CD4-positive, alpha-beta T cell treated with Interleukin-15 for 4 hours (primary cell): ENCODE measurements around the gene HOXB3.
"Not testable (repeated sequence)": the region's sequence is repeated elsewhere in the genome, so short reads cannot be mapped to it uniquely, and the experiment has no call there.

Experiments used
- DNase-seq: peaks from one replicate; pipeline ENCODE4 v3.0.0-alpha.2; 2020; ENCODE audit warnings: low spot score

The HOXB3 gene

DNA sequence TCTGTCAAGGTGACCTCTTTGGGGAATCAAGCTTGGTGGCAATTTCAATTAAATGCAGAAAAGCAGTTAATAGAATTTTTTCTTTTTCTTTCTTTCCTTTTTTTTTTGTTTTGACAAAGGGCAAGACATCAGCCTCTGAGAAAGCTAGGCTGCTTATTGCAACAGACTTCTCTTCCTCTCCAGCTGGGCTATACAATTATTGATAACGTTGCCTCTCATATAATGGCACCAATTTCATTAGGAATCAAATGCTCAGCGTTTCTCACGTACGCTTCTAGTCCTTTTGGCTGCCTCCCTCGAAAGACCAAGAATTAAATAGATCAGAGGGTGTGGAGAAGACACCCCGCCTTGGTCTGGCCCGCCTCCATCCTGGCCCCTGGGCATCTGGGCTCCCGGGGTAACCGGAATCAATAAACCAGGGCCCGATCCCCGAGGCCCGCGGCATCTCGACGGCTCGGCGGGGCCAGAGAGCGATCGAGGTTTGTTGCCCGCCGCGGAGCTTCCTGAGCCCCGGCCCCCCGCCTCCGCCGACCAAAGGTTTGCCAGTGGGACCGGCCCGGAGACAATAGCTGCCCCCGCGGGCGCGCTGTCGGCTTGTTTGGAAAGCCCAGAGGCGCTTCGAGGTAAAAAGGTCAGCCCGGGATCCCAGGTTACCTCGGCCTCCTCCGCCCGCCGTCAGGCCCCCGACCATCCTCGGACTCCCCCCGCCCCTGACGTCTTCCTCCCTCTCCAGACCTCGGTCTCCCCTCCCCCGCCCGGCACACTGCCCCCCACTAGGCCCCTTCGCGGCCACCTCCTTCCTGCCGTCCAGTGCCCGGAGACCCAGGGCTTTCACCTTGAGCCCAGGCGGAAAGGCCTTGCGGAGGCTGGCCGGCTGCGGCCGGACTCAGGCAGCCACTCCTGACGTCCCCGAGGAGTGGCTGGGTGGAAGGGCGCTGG lies 63.2 kb downstream of the HOXB3 start:
- DNase-seq: no peak

DNA sequence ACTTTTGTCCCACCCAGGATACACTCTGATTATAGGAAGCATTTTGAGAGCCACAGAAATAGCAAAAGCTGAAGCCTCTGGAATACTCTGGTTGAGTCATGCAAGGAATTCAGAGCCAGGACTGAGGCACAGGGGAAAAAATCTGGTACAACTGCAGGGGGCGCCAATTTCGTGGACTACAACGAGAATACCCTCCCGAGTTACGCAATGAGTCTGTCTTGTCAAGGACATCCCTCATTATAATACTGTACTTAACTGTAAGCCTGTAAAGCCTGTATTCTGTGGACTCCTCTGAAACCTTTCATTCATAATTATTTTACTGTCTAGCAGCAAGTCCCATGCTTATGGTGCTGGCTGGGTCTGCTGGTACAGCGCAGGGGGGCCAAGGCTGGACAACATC lies 67.0 kb downstream of the HOXB3 start:
- DNase-seq: no peak

DNA sequence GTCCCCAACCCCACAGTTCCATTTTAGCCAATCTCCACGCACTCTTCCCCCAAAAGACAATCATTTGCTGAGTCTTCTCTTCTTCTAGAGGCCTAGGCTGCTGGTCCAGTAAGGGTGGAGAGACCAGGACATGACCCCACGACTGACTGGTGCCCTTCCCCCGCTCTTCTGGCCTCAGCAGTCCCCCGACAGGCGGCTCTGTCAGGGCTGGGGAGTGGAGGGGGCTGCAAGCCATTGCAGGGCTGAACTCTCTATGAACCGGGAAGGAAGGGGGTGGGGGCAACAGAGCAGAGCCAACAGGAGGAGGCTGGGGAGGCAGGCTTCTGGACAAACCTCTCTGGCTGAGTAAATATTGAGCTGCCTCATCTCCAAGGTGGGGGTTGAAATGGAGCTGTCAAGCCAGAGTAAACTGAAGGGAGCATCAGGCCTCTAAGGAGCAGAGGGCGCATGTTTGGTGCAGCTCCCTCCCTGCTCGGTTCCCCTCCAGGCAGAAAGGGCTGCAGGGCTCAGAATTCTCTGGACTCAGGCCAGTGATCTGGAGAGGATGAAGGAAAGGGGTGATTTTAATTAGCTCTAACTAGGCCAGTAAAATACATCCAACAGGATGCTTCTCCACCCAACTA lies 67.9 kb downstream of the HOXB3 start:
- no peak for DNase-seq

DNA sequence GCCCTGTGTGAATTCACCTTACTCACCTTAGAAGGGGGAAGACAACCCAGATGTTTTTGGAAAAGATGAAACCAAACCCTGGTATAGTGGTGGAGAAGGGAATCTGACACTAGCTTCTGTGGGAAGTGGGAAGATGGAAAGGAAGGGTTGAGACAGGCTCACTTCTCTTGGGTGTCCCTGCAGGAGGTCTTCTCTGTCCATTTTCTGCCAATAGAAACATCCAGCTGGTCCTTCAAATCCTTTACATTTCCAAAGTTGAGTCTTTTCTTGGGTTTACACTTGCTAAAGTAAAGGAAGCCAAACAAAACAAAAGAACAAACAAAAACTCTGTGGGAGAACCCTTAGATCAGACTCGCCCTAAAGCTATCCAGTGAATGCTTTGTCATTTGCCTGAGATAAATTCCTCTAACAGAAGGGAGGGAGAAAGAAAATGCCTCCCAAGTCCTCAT lies 69.4 kb downstream of the HOXB3 start:
- DNase-seq: no peak

DNA sequence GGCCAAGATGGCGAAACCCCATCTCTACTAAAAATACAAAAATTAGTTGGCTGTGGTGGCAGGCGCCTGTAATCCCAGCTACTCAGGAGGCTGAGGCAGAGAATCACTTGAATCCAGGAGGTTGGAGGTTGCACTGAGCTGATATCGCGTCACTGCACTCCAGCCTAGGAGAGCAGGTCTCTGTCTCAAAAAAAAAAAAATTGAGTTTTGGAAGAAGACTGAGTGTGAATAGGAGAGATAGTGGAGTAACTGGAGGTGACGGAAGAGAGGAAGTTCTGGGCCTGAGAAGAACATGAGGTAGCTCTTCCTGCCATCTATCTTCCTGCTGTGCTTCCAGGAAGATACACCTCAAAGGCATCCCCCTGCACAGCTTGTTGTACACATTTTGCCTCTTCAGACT lies 70.6 kb downstream of the HOXB3 start:
- no peak for DNase-seq

DNA sequence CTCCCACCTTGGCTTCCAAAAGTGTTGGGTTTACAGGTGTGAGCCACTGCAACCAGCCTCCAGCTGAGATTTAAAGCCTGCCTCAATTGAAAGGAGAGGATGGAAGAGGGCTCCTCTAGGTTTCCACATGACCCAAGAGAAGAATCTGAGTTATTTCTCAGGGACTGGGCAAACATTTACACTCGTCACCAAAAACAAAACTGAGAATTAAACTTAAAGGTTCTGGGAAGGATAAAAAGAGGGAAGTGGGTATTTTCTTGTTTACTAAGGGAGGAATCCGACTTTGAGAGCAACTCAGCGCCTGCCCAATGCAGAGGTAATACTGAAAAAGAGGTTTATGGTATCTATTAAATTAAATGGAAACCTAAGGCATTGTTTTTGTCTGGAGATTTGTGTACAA lies 72.6 kb downstream of the HOXB3 start:
- DNase-seq: no peak

DNA sequence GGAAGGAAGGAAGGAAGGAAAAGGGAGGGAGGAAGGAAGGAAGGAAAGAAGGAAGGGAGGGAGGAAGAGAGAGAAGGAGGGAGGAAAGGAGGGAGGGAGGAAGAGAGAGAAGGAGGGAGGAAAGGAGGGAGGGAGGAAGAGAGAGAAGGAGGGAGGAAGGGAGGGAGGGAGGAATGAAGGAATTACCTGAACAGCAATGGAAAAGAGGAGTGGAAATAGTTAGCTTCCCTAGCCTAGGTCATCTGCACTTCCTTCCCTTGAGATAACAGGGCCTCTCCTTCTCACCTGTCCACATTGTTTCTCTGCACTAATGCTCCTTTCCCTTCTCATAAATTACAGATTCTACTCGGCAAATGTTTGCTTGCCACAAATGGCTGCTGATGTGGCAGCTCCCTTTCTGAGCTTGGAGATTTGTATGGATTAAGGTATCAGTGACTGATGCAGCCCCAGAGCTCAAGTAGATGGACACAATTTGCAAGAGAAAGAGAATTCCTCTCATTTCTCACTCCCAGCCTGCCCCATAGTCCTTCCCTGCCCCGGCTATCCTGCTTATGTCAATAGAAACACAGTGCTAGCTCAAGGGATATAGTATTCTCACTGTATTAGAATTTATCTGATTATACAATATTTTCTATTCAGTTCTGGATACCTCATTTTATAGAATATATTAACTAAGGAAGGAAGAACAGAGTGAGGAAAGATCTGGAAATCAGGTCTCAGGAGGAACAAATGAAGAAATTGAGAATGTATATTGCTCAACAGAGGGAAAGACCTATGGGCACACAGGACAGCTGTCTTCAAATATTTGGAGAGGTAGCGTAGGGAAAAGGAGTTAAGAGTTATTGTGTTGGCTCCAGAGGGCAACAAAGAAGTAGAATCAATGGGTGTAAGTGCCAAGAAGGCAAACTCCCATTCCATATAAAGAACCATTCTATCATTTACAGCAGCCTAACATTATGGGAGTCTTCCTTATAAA lies 73.8 kb downstream of the HOXB3 start:
- no peak for DNase-seq

DNA sequence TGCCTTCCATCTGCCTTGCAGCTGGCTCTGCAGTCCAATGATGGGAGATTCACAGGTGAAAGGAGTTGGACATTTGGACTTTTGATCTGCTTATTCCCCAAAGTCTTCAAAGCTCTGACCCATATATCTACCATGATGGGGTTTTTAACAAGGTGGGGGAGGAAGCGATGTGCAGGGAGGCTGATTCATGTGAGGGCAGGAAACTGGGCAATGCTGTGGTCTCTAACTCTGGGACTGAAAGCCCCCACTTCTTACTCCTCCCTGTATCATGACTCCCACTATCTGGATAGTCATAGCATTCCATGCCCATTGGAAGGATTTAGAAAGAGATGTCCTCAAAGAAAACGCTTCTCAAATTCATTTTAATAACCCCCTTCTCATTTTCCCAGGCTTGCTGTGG lies 75.6 kb downstream of the HOXB3 start:
- no peak for DNase-seq

DNA sequence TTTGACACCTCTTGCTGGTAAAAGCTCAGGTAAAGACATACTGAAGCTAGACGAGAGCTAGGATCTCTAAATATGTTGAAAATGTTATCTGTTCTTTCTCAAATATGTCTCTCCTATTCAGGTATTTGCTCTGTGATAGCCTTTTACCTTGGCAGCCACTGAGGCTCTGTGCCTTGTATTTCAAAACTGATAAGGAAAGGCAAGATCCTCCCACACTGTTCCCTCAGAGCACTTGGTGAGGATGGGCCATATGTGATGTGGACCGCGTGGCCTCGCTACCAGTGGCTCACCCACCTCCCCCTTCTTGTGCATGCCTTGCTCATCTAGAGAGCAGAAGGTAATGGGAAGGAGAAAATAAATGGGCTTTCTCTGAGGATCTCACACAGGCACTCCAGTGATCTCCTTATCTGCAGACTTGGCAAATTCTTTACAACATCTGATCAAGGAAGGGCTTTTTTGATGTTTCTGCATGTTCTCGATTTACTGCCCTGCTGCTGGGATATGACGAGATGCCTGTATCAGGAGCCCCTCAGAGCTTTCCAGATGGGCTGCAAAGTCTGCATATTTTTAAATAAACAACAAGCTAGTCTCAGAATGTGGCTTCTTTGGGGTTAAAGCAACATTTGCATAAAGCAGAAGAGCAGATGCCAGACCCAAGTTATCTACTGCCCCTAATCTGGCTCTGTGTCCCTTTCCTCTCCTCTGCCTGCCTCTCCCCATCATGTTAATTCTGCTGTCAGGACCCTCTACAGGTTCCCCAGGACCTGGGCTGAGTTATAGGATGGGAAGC lies 76.2 kb downstream of the HOXB3 start:
- DNase-seq: no peak

DNA sequence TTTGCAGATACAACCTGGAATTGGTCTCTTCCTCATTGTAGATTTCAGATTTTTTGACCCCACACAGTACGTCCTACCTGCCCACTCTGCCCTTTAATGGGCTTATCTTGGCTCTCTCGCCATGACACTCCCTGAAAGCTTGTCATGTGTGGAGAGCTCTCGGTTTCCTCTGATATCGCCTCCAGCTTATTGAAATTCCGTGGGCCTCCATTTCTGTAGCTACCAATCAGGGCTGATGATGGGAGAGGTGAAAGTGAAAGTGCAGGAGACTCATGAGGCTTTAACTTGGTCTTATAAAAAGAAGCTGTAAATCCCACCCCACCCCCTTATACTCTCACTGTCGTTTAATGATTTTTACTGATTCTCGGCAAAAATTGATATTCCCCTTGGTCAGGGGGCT lies 76.9 kb downstream of the HOXB3 start:
- peak; percentile 40 for DNase-seq

DNA sequence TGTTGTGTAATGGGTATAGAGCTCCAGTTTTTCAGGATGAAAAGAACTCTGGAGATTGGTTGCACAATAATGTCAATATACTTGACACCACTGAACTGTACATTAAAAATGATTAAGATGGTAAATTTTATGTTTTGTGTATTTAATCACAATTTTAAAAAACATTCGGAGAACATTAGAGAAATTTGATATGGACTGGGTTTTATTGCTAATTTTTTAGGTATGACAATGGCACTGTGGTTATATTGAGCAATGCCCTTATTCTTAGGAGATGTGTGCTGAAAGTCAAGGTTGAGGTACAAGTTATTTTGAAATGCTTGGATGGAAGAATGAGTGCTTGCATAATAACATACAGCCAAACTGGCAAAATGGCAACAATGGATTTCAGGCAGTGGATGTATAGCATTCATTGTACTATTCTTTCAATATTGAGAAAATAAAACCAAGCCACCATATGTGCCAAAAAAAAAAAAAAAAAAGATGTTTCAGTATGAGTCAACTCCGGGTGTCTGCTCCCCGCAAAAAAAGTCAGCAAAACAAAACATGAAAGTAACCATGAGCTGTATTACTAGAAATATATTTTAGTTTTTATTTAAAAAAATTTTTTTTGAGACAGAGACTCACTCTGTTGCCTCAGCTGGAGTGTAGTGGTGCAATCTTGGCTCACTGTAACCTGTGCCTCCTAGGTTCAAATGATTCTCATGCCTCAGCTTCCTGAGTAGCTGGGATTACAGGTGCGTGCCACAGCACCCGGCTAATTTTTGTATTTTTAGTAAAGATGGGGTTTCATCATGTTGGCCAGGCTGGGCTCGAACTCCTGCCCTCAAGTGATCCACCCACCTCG lies 79.1 kb downstream of the HOXB3 start:
- DNase-seq: peak; percentile 78

DNA sequence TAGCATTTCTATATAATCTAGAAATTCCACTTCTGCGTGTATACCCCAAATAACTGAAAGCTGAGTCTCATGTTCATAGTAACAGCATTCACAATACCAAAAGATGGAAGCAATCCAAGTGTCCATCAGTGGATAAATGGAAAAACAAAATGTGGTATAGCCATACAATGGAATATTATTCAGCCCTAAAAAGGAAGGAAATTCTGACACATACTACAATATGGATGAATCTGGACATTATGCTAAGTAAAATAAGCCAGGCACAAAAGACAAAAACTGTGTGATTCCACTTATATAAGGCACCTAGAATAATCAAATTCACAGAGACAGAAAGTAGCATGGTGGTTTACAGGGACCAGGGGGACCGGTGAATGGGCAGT lies 79.7 kb downstream of the HOXB3 start:
- no peak for DNase-seq

DNA sequence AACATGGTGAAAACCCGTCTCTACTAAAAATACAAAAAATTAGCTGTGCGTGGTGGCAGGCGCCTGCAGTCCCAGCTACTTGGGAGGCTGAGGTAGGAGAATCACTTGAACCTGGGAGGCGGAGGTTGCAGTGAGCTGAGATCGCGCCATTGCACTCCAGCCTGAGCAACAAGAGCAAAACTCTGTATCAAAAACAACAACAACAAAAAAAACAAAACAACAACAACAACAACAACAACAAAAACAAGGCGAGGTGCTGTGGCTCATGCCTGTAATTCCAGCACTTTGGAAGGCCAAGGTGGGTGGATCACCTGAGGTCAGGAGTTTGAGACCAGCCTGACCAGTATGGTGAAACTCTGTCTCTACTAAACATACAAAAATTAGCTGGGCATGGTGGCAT lies 80.3 kb downstream of the HOXB3 start:
- DNase-seq: not testable (repeated sequence)

DNA sequence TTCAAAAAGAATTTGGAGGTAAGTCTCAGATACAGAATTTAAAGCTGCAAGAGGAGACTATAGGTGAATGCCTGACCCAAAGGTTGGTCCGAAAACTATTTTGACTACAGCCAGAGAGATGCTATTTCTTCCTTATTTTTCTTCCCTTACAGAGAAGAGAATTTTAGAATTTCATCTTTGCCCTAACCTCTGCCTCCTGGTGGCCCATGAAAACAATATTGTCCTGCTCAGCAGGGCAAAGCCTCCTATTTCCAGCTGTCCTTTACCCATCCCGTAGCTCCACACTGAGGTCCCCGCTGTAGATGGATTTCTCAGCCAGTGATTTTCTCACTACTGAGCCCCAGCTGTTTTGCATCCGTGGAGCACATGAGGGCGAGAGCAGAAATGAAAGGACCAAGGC lies 83.8 kb downstream of the HOXB3 start:
- no peak for DNase-seq

DNA sequence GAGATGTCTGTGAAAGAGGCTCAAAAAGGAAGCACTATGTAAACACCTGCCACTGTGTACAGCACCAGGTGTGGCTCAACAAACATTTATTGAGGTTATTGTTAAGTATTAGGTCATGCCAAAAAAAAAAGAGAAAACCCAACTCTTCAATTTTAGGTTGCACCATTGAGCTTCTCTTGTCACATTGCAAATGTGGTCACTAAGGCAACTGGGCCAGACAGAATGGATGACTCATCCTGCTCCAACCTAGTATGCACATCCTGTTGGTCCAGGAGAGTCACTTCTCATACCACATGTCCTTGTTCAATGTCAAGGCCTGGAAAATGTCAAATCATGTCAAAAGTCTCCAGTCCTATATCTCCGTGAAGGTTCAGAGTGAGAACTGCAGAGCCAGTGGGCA lies 84.3 kb downstream of the HOXB3 start:
- DNase-seq: peak; percentile 87

DNA sequence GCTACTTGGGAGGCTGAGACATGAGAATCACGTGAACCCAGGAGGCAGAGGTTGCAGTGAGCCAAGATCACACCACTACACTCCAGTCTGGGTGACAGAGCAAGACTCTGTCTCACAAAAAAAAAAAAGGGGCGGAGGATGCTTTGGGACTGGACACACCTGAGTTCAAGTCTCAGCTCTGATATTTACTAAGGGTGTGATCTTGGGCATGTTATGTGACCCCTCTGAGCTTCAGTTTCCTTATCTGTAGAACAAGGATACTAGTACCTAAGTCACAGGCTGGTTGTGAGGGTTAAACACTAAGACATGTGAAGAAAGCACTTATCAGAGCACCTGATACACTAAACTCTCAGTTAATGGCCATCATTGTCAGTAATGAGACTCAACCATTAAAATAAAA lies 85.1 kb downstream of the HOXB3 start:
- no peak for DNase-seq

DNA sequence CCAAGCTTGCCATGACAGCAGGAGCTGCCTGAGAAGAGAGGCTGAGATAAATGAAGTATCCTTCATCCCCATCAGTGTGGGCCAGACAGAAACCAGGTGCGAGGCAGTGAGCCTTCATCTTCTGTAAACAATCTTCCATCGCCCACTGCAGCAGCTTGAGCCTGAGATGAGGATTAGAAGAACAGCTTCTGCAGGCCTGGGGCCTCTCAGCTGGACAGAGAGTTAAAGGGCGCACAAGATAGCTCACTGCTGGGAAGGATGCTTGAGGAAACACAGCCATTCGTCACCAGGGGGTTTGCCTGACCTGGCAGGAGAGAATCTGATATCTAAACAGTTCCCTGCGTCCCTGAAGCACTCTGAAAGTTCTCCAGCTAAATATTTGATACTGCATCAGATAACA lies 86.3 kb downstream of the HOXB3 start:
- no peak for DNase-seq

DNA sequence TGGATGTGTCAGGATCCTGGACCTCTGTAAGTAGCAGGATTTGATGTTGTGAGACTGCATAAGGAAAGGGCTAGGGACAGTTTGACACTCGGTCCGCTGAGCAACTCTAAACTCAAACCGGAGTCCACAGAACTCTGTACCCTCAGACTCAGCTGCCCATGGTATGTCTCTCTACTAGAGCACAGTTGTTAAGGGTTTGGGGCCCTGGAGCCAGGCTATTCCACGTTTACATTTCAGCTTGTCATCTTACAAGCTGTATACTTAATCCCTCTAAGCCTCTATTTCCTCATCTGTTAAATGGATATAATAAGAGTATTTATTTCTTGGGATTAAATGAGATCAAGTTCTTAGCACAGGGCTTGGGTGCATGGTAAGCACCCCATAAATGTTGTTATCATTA lies 87.1 kb downstream of the HOXB3 start:
- DNase-seq: no peak

DNA sequence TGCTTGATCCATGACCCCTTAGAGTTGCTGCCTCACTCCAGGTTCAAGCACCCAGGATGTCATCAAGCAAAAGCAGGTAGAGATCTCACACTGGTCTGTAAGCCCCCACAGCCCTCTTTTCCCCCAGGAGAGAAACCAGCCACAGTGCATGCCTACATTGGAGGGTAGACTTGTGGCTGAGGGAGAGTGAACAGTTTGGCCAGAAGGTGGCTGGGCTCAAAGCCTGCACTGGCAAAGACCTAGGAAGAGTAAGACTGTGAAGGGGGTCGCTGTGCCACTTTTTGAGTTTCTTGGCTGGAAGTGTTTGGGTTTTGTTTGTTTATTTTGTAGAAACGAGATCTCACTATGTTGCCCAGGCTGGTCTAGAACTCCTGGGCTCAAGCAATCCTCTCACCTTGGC lies 87.7 kb downstream of the HOXB3 start:
- DNase-seq: no peak
